Upper lobe of right lung (tissue), 1 donor: Measurements from ENCODE around the gene NPIPA2. TPM values are rescaled to one million over a fixed set of nuclear protein-coding genes. Genes with fewer than 3 reads are reported as not detected.
A peak's percentile ranks its signal among the peaks of the same experiment; 100 is the strongest.
"Not testable (repeated sequence)": the region's sequence is repeated elsewhere in the genome, so short reads cannot be mapped to it uniquely, and the experiment has no call there.

Experiments used
- ATAC-seq: fragments of 200-7000 bp; cut with Tn5 transposase; one replicate; pipeline ENCODE4 v1.9.1; 2020; ENCODE audit warnings: mild to moderate bottlenecking, moderate library complexity
- DNase-seq: peaks from one replicate; pipeline ENCODE4 v3.0.0-alpha.2; 2020
- H3K27ac ChIP-seq: fragments of 200-600 bp; one replicate; pipeline ENCODE4 v1.8.0; 2022
- H3K27me3 ChIP-seq: fragments of 200-600 bp; one replicate; pipeline ENCODE4 v1.8.0; 2022; ENCODE audit warnings: mild to moderate bottlenecking
- H3K36me3 ChIP-seq: fragments of 200-600 bp; one replicate; pipeline ENCODE4 v1.8.0; 2022
- H3K4me1 ChIP-seq: fragments of 200-600 bp; one replicate; pipeline ENCODE4 v1.8.0; 2022
- H3K4me3 ChIP-seq: fragments of 200-600 bp; one replicate; pipeline ENCODE4 v1.8.0; 2022; ENCODE audit warnings: mild to moderate bottlenecking
- H3K9me3 ChIP-seq: fragments of 200-600 bp; one replicate; pipeline ENCODE4 v1.8.0; 2022
- intact Hi-C: fragments of 100-400 bp; cut with DNase I; formaldehyde crosslinking; loops from one replicate; pipeline ENCODE4 v1.11.0; 2022
- long read RNA-seq: library from polyadenylated mRNA; unstranded; transcript quantifications from one replicate; pipeline ENCODE4 v2.0.0, GENCODE V29; 2021
- total RNA-seq: library from RNA; stranded (reverse); fragmentation: NEBNext Ultra II Directional; extraction: Animal tissue kit (Norgen Biotek cat#: 25700); gene quantifications from one replicate; pipeline ENCODE4 v1.2.1, GENCODE V29; 2021
- donor health status: DM: no; HTN: yes; CAD: no; lungs with severe emphysema.

The NPIPA2 gene
- total RNA-seq, result 5.9 TPM
- long read RNA-seq, result 0 reads

GRCh38 chr16:14742273-14743128 is at the start of gene NPIPA2:
Gene NPIPA2, plus strand, starts transcription at chr16:14742533. Its CDS starts 5,533 bp downstream, at chr16:14748066.
- H3K27ac ChIP-seq, H3K4me1 ChIP-seq, H3K27me3 ChIP-seq, DNase-seq, intact Hi-C loops, H3K9me3 ChIP-seq, H3K4me3 ChIP-seq, H3K36me3 ChIP-seq: not testable (repeated sequence)
- ATAC-seq, result peak; percentile 100

DNA sequence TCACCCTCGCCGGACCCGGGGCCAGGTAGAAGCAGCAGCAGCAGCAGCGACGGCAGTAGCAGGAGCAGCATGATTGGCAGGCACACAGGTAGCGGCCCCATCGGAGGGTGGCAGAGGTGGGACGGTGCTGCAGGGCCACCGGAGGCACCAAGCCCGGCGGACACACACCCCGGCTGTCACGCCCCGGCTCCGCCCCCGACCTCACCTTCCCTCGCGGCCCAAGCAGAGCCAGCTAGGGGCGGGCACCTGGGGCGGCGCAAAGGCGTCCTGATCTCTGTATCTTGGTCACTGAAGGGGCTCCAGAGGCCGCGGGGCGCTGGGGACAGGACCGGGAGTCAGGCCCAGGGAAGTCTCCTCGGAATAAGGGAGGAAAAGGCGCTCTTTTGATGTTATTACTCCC is 48.2 kb upstream of the NPIPA2 start, which contains the start of gene PLA2G10:
TSS of gene PLA2G10 (minus strand) at position 180 of the 400 bp plus-strand sequence. CDS start at position 101, 79 bp downstream.
- H3K4me3 ChIP-seq, H3K27me3 ChIP-seq, H3K27ac ChIP-seq, H3K4me1 ChIP-seq, intact Hi-C loops, H3K36me3 ChIP-seq, H3K9me3 ChIP-seq, DNase-seq: not testable (repeated sequence)
- peak; percentile 88 for ATAC-seq

DNA sequence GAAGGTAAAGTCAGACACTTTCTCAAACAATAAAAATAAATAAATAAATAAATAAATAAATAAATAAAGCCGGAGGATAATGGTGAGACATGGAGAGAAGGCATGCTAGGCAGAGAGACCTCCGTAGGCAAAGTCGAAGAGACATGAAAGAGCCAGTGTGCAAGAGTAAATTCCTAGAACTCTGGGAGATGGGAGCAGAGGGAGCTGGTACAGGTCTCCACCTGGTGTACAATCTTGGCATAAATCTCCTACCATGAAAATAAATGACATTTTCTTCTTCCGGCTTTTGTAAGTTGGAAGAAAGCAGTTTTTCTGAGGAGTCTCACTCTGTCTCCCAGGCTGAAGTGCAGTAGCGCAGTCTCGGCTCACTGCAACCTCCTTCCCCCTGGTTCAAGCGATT is 40.5 kb upstream of the NPIPA2 start:
- DNase-seq, H3K27me3 ChIP-seq, H3K4me3 ChIP-seq, H3K36me3 ChIP-seq, intact Hi-C loops, H3K9me3 ChIP-seq, H3K27ac ChIP-seq, H3K4me1 ChIP-seq: not testable (repeated sequence)
- peak; percentile 38 for ATAC-seq

DNA sequence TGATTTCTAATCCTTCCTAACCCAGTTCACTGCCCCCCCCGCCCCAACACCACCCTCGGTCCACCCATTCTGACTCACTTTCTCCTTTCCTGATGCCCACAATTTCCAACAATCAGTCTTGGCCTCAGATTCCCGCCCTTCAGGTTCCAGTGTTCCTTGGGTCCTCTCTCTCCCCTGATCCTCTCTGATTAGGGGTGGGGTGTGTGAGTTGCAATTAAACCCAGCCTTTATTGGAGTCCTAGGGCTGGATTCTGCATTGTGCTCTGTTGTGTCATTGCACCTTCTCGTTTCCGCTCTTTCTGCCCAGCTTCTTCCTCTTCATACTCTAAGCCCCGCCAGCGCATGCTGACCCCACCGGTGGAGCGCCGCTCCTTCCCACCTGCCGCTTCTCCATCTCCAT is 39.7 kb upstream of the NPIPA2 start:
- ATAC-seq, intact Hi-C loops, H3K9me3 ChIP-seq, H3K4me1 ChIP-seq, H3K27ac ChIP-seq, H3K36me3 ChIP-seq, H3K27me3 ChIP-seq, H3K4me3 ChIP-seq, DNase-seq: not testable (repeated sequence)

GRCh38 chr16:14703156-14704011 is 38.9 kb upstream of the NPIPA2 start, which contains the start of gene NPIPA3:
Gene NPIPA3, plus strand, starts transcription at chr16:14703411. Its CDS starts 5,533 bp downstream, at chr16:14708944.
- H3K4me1 ChIP-seq, DNase-seq, H3K27me3 ChIP-seq, H3K9me3 ChIP-seq, H3K27ac ChIP-seq, H3K4me3 ChIP-seq, H3K36me3 ChIP-seq, intact Hi-C loops: not testable (repeated sequence)
- peak; percentile 100 for ATAC-seq

DNA sequence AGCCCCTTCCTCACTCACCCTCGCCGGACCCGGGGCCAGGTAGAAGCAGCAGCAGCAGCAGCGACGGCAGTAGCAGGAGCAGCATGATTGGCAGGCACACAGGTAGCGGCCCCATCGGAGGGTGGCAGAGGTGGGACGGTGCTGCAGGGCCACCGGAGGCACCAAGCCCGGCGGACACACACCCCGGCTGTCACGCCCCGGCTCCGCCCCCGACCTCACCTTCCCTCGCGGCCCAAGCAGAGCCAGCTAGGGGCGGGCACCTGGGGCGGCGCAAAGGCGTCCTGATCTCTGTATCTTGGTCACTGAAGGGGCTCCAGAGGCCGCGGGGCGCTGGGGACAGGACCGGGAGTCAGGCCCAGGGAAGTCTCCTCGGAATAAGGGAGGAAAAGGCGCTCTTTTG is 9.1 kb upstream of the NPIPA2 start:
- ATAC-seq, result peak; percentile 88
- intact Hi-C loops, H3K27me3 ChIP-seq, H3K9me3 ChIP-seq, H3K4me3 ChIP-seq, DNase-seq, H3K4me1 ChIP-seq, H3K27ac ChIP-seq, H3K36me3 ChIP-seq: not testable (repeated sequence)

GRCh38 chr16:14740832-14741385 is 1.4 kb upstream of the NPIPA2 start:
- H3K36me3 ChIP-seq, DNase-seq, H3K4me3 ChIP-seq, H3K27me3 ChIP-seq, H3K27ac ChIP-seq, intact Hi-C loops, H3K9me3 ChIP-seq, H3K4me1 ChIP-seq: not testable (repeated sequence)
- peak; percentile 30 for ATAC-seq

GRCh38 chr16:14741794-14742193 is 539 bp upstream of the NPIPA2 start:
- H3K4me1 ChIP-seq, ATAC-seq, H3K36me3 ChIP-seq, DNase-seq, intact Hi-C loops, H3K4me3 ChIP-seq, H3K27me3 ChIP-seq, H3K9me3 ChIP-seq, H3K27ac ChIP-seq: not testable (repeated sequence)

- DNase-seq, H3K4me3 ChIP-seq, H3K27me3 ChIP-seq, H3K27ac ChIP-seq, H3K9me3 ChIP-seq, H3K36me3 ChIP-seq, H3K4me1 ChIP-seq, intact Hi-C loops, ATAC-seq: not testable (repeated sequence)
These were observed 31.3 kb downstream of the NPIPA2 start for GRCh38 chr16:14773654-14774053.

- H3K27me3 ChIP-seq, H3K36me3 ChIP-seq, H3K27ac ChIP-seq, ATAC-seq, DNase-seq, H3K9me3 ChIP-seq, intact Hi-C loops, H3K4me3 ChIP-seq, H3K4me1 ChIP-seq: not testable (repeated sequence)
These were observed 33.3 kb downstream of the NPIPA2 start for GRCh38 chr16:14775624-14776023.

- DNase-seq, H3K4me1 ChIP-seq, H3K27me3 ChIP-seq, ATAC-seq, H3K27ac ChIP-seq, intact Hi-C loops, H3K9me3 ChIP-seq, H3K4me3 ChIP-seq, H3K36me3 ChIP-seq: not testable (repeated sequence)
These were observed 34.4 kb downstream of the NPIPA2 start for GRCh38 chr16:14776763-14777162.

DNA sequence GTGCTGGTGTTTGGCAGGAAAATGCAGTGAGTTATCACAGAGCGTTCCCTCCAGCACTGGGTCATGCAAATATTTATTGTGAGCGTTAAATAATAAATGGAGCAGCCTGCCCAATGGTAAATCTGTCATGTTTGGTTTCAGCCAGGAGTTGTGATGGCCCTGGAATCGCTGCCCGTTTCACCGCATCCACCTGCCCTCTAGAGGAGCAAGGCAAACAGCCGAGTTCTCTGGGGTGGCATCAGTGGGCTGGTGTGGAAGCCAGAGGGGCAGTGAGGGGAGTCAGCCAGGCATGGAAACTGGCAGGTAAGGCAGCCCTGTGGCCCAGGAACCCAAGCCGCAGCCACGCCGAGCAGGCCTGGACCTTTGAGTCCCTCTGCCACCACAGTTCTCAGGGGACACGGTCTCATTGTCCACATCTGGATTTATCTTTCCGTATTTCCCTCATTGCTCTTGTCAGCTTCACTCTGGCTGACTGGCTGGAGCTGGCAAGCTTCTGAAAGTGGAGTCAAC is 37.1 kb downstream of the NPIPA2 start:
- intact Hi-C loops, DNase-seq, ATAC-seq: not testable (repeated sequence)

DNA sequence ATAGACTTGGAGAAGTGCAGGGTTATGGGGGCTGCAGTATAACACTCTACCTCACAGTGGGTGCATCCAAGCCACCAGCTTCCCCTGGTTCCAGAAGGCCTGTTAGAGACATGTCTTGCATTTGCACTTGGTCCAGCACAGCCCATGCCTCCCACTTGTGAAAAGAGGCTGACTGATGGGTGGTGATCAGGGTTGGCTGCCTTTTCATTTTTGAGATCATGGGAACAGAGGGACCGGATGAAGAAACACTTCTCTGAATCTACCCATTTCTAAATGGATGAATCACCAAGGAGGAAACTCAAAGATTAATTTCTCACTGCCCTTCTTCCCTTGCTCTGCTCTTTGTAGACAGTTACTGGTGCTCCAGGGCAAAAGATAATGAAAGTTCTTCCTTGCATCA is 43.8 kb downstream of the NPIPA2 start:
- DNase-seq, H3K27me3 ChIP-seq, ATAC-seq, H3K36me3 ChIP-seq, H3K9me3 ChIP-seq, H3K27ac ChIP-seq, H3K4me1 ChIP-seq, intact Hi-C loops, H3K4me3 ChIP-seq: not testable (repeated sequence)

More for the DNA sequence above, 37.1 kb downstream of the NPIPA2 start:
- not testable (repeated sequence) for H3K9me3 ChIP-seq, H3K4me3 ChIP-seq, H3K27me3 ChIP-seq, H3K36me3 ChIP-seq, H3K4me1 ChIP-seq, H3K27ac ChIP-seq
